D721Med (cell line): Measurements from ENCODE around the gene LRRC75A.
"Not testable (repeated sequence)": the region's sequence is repeated elsewhere in the genome, so short reads cannot be mapped to it uniquely, and the experiment has no call there.

Source experiments
- DNase-seq: peaks from one replicate; pipeline ENCODE4 v3.0.0; 2011; ENCODE audit warnings: low spot score; ENCODE audit not compliant: insufficient read length
- FAIRE-seq: peaks from 2 replicates; lab custom pipeline; 2011; peaks lifted over from hg19 to GRCh38; lab: Jason Lieb, UNC
- TF ChIP-seq, protein P1 (sequence below): IDR thresholded peaks from 2 replicates; pipeline ENCODE4 v1.5.1; 2012; ENCODE audit warnings: mild to moderate bottlenecking, control low read depth; ENCODE audit not compliant: insufficient read depth; ENCODE audit errors: missing control alignments

Gene LRRC75A

DNA sequence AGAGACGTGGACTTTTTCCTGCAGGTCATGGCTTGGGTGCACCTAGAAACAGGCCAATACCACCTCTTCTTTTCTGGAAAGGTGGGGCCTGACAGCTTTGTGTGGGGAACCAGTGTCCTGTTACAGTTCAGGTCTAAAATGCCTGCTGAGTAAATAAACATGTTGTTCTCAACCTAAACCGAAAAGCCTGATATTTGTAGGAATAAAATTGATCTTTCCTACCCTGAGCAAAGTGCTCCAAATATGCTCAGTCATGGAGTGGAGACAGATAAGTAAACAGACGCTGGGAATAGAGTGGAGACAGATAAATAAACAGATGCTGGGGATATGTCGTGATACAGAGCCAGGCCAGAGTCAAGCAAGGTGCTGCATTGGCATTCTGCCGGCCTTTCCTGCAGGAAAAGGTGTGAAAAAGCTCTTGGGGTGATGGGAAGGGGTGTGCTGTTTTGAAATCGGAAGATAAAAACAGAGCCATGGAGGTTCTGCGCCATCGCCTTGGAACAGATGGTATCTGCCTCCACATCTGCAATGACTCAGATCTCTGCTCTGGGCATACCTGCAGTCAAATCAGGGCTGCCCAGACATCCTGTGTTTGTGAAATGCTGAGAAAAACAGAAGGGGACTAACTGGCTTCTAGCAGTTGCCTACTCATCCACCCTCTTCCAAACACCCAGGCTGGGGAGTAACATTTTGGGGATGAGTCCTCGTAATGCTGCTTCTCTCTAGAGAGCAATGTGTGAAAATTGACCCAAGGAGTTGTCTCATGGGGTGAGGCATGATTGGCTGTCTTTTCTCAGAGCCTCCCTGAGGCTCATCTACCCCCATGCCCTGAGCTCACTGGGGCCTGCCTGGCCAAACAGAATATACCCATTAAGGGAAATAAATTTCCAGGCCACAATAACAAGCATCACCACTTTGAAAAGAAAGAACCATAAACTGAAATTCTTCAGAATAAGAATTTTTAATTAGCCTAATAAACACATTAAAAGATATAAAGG is 93.4 kb downstream of the LRRC75A start:
- TF ChIP-seq, protein P1, sequence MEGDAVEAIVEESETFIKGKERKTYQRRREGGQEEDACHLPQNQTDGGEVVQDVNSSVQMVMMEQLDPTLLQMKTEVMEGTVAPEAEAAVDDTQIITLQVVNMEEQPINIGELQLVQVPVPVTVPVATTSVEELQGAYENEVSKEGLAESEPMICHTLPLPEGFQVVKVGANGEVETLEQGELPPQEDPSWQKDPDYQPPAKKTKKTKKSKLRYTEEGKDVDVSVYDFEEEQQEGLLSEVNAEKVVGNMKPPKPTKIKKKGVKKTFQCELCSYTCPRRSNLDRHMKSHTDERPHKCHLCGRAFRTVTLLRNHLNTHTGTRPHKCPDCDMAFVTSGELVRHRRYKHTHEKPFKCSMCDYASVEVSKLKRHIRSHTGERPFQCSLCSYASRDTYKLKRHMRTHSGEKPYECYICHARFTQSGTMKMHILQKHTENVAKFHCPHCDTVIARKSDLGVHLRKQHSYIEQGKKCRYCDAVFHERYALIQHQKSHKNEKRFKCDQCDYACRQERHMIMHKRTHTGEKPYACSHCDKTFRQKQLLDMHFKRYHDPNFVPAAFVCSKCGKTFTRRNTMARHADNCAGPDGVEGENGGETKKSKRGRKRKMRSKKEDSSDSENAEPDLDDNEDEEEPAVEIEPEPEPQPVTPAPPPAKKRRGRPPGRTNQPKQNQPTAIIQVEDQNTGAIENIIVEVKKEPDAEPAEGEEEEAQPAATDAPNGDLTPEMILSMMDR: no peak
- FAIRE-seq: no peak
- no peak for DNase-seq

DNA sequence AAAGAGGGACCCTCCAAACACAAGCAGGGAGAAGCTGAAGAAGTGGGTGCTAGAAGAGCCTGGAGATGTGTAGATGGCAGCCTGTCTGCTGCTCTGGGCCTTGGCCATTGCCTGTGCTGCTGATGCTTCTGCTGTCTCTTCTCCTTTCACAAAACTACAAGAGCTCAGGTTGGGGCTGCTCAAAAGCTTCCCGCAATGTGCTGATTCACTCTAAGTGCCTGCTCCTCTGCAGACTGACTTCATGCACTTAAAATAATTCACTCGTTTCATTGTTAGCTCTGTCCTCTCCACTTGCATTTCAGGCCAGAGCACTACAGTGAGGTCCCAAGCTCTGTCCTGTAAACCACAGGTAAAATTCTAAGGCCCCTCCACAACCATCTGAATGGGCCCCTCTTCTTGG is 95.3 kb downstream of the LRRC75A start:
- not testable (repeated sequence) for FAIRE-seq, DNase-seq

DNA sequence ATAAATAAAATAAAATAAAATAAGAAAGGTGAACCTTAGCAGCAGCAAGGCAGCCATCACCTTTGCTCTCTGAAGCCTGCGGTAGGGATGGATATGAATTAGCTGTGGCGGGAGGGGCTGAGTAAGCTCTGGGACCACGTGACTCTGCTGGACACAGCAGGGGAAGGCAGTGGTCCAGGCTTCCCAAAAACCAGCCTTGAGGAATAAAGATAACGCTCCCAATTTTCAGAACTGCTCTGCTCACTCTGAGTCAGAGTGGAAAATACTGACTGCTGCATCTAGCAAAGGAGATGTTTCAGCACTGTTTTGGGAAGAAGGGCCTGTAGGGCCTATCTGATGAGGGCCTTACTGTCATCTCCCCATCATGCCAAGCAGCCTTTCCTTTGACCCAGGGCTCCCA is 96.1 kb downstream of the LRRC75A start:
- FAIRE-seq, DNase-seq: not testable (repeated sequence)

DNA sequence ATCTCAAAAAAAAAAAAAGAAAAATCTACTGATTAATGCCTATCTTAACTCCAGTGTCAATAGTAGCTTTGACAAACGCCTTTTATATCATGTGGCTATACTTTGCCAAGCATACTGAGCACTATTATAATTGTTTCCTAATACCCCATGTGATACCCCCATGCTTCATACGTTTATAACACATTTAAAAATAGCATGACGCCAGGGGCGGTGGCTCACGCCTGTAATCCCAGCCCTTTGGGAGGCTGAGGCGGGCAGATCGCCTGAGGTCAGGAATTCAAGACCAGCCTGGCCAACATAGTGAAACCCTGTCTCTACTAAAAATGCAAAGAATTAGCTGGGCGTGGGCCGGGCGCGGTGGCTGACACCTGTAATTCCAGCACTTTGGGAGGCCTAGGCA is 99.5 kb downstream of the LRRC75A start:
- not testable (repeated sequence) for DNase-seq, FAIRE-seq
